ENCODE measurements around the gene PLIN1.

- TF ChIP-seq EZH2 (IDR thresholded peaks at IDR 0.05; ENCODE audit: borderline replicate concordance, low read length) (no peak), CTCF (IDR thresholded peaks at IDR 0.05; ENCODE audit: low read length) (no peak)
Measured at GRCh38 chr15:89672221-89673164, 6.7 kb downstream of the PLIN1 start.
